Kidney (tissue), 14 donors: ENCODE measurements around the gene HK1. TPM values are rescaled to one million over a fixed set of nuclear protein-coding genes. Genes with fewer than 3 reads are reported as not detected.

Experiments
- DNase-seq, 5 donors: peaks; one replicate each; pipeline ENCODE4 v3.0.0-alpha.2; 2013 to 2020
- FAIRE-seq: peaks from 2 replicates; lab custom pipeline; 2012; peaks lifted over from hg19 to GRCh38; lab: Jason Lieb, UNC
- H3K27ac ChIP-seq, 2 donors: one replicate each; pipeline ENCODE4 v1.7.0; 2013; ENCODE audit warnings: low read depth in 2 of 2, low read length in 2 of 2, inconsistent platforms in 1 of 2
- H3K27me3 ChIP-seq: one replicate; pipeline ENCODE4 v1.7.1; 2013; ENCODE audit warnings: low read length, inconsistent platforms; ENCODE audit not compliant: control insufficient read depth, insufficient read depth
- H3K36me3 ChIP-seq, 3 donors: one replicate each; pipeline versions ENCODE4 v1.7.0 to v1.7.1; 2013; ENCODE audit warnings: low read length in 3 of 3, control low read depth in 1 of 3, inconsistent platforms in 1 of 3; ENCODE audit not compliant: insufficient read depth in 3 of 3, control insufficient read depth in 2 of 3
- H3K4me1 ChIP-seq, 3 donors: one replicate each; pipeline versions ENCODE4 v1.7.0 to v1.7.1; 2013; ENCODE audit warnings: low read length in 3 of 3, inconsistent platforms in 1 of 3, low read depth in 1 of 3; ENCODE audit not compliant: control insufficient read depth in 2 of 3, insufficient read depth in 2 of 3
- H3K4me3 ChIP-seq, 3 donors: one replicate each; pipeline versions ENCODE4 v1.7.0 to v1.8.1; 2013; ENCODE audit warnings: low read length in 3 of 3, control low read depth in 1 of 3, inconsistent platforms in 1 of 3
- H3K9ac ChIP-seq, 3 donors: one replicate each; pipeline versions ENCODE4 v1.7.0 to v1.7.1; 2013; ENCODE audit warnings: low read length in 3 of 3, control low read depth in 1 of 3, inconsistent platforms in 1 of 3
- H3K9me3 ChIP-seq, 3 donors: one replicate each; pipeline versions ENCODE4 v1.7.0 to v1.7.1; 2013; ENCODE audit warnings: low read length in 3 of 3, control low read depth in 1 of 3, inconsistent platforms in 1 of 3; ENCODE audit not compliant: control insufficient read depth in 2 of 3, insufficient read depth in 1 of 3
- CTCF ChIP-seq: IDR thresholded peaks from 3 replicates; pipeline ENCODE4 v1.5.1; 2012; ENCODE audit warnings: mild to moderate bottlenecking, moderate library complexity, borderline replicate concordance; ENCODE audit not compliant: insufficient read depth; ENCODE audit errors: extremely low read depth
- intact Hi-C: fragments of 100-400 bp; cut with DNase I; formaldehyde crosslinking; loops from one replicate; pipeline ENCODE4 v1.11.1; 2022
- polyA plus RNA-seq: library from polyadenylated mRNA; stranded (reverse); fragments of 350-450 nt; fragmentation: Illumina TruSeq; extraction: RNeasy Lipid Tissue Mini Kit (QIAGEN cat#74804); gene quantifications from one replicate; pipeline ENCODE4 v1.2.3, GENCODE V29; 2014; ENCODE audit warnings: low read depth, low replicate concordance; ENCODE audit not compliant: insufficient read depth
- total RNA-seq: library from RNA; stranded (reverse); fragmentation: NEBNext Ultra II Directional; extraction: Animal tissue kit (Norgen Biotek cat#: 25700); gene quantifications from one replicate; pipeline ENCODE4 v1.2.1, GENCODE V29; 2021
- donor health status: control.
- donor health status: control.
- donor health status: control.
- donor health status: control.
- donor health status: control.
- donor health status: DM: yes; HTN: yes; CAD: no.
- donor health status: Normal renal cell carcinoma (clear cell type).

The HK1 gene
- total and polyA plus RNA-seq, 2 donors from 2014 or later, result 35.9 to 84.9 TPM

GRCh38 chr10:69382382-69383117 is 104.3 kb downstream of the HK1 start:
- Histone ChIP-seq H3K36me3 (peaks cover 3 to 35% (median 21%) of the 10 kb centered on the region in 3 donors), H3K27me3 (no peaks in the 10 kb centered on the region), H3K4me3 (no peak overlapping the region), H3K27ac (no peak overlapping the region), H3K9me3 (no peaks in the 10 kb centered on the region), H3K4me1 (no peaks in the 10 kb centered on the region), H3K9ac (no peak overlapping the region)
- FAIRE-seq, result no peak
- intact Hi-C loops, result no loop called here
- no peak for TF ChIP-seq CTCF
- DNase-seq, result no peak

- DNase-seq (no peak), FAIRE-seq (no peak)
- H3K9ac ChIP-seq, result no peak overlapping the region
- no peaks in the 10 kb centered on the region for H3K4me1 ChIP-seq
- peaks cover 3 to 31% (median 23%) of the 10 kb centered on the region in 3 donors for H3K36me3 ChIP-seq
- H3K4me3 ChIP-seq, result no peak overlapping the region
- H3K27ac ChIP-seq, result no peak overlapping the region
- intact Hi-C loops, result no loop called here
- TF ChIP-seq CTCF, result no peak
- no peaks in the 10 kb centered on the region for H3K9me3 ChIP-seq
- H3K27me3 ChIP-seq, result no peaks in the 10 kb centered on the region
Observed at GRCh38 chr10:69383558-69383957, 105.3 kb downstream of the HK1 start.

- no peak for FAIRE-seq
- no peaks in the 10 kb centered on the region for H3K27me3 ChIP-seq
- no peak overlapping the region for H3K9ac ChIP-seq
- intact Hi-C loops, result no loop called here
- TF ChIP-seq CTCF, result no peak
- DNase-seq, result no peak
- no peaks in the 10 kb centered on the region for H3K9me3 ChIP-seq
- H3K4me3 ChIP-seq, result no peak overlapping the region
- no peak overlapping the region for H3K27ac ChIP-seq
- H3K36me3 ChIP-seq, result peaks cover 3 to 35% (median 27%) of the 10 kb centered on the region in 3 donors
- no peaks in the 10 kb centered on the region for H3K4me1 ChIP-seq
Observed at GRCh38 chr10:69384320-69384719, 106.0 kb downstream of the HK1 start.
